HG02884 (cell line): ENCODE results near the gene NUP210L.
A peak's percentile ranks its signal among the peaks of the same experiment; 100 is the strongest.

Experiments
- ATAC-seq: cut with Tn5 transposase; IDR thresholded peaks from one replicate; pipeline ENCODE4 v1.9.1; 2021; ENCODE audit warnings: mild to moderate bottlenecking, moderate library complexity; ENCODE audit not compliant: unreplicated experiment

Gene NUP210L

DNA sequence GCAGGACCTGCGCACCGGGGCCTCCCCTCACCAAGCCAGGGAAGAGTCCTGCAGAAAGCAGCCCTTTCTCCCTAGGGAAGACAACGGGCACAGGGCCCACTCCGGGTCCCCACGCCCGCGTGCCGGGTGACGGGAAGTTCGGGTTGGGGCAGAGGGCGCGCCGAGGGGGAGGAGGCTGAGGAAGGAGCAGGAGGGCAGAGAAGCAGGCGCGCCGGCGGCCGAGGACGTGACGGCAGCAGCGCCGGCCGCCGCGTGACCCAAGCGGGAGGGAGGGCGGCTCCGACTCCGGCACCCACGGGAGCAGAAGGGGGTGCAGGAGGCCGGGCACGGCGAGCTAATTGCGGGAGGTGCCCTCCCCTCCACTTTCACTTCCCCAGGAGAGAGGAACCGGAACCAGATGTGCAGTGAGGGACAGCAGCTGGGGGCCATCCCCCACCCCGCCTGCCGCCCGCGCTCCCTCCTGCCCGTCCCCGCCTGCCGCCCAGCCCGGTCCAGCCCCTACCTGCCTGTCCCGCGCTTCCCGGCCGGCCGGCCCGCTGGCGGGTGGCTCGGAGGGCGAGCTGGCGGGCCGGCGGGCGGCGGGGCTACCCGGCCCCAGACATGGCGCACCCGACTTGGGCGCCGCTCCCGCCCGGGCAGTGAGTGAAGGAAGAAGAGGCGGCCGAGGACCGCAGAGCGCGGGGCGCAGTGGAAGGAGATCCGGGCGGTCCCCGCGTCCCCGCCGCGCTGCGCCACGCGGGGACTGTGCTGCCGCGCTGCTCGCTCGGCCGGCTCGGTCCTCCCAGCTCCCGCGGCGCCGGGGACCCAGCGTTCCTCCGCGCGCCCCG is 208.9 kb downstream of the NUP210L start:
- ATAC-seq: peak; percentile 65

DNA sequence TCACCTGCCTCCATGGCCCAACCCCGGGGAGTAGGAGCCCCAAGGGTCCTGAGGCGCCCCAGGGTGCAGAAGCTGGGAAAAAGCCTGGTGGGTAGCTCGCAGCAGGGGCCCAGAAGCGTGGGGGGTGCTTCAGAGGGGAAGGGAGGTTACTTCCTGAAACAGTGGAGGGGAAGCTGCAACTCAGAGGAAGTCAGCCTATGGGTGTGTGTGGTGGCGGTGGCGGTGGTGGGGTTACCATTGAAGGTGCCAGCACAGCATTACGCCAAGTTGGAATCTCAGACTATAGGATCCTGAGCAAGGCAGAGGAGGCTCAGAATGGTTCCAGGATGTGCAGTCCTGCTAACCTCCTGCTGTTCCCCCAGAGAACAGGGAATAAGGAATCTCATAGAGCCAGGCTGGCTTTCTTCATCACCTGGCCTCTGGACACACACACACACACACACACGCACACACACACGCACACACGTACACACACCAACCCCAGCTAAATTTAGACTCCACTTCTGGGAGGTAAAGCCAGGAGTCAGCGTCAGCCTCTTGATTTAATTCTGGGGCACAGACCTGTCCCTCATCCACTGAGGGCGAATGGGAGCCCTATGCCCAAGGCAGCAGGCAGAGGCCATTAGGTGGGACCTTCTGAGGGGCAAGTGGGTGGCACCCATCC is 209.6 kb downstream of the NUP210L start:
- ATAC-seq: no peak

DNA sequence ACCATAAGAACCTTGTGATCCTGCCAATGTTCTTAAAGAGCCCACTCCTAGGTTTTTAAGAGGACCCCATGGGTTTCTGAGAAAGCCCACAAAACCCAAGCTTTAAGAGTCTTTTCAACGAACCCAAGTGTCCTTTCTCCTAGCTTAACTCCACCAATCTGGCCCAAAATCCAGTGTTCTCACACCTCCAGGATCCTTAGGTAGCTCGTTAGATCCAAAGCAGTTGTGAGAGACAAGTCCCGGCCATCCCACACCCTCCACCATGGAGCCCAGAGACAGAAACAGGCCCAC is 210.1 kb downstream of the NUP210L start:
- ATAC-seq: no peak

DNA sequence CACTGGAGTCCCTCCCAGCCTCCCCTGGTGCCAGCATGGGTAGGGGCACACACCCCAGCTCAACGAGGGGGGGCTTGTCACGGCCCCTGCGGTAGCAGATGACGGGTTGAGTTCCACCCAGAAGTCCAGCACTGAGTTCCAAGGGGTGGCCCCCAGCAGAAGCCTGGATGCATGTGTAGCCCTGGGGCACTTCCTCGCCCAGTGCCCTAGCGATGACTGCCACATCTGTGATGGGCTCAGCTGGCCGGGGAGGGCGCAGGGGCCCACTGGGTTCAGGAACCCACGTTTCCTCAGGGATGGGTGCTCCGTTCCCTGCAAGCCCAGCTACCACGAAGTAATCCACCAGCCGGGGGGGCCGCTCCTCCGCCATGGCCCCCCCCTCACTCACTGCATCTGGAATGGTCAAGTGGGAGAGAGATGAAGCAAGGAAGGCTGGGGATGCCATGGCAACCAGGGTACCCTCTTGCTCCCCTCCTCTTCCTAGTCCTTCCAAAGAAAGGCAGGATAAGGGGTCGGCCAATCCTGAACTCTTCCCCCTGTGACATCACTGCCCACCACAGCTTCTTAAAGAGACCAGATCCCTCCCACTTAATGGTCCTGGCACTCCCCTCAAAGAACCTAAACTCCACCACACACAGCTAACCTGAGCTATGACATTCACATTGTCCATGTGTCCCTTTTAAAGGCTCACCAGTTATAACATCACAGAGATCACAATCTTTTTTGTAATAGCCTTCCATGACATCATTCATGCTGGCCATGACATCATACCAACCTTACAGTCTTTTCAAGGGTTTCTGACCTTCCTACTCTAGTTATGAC is 210.7 kb downstream of the NUP210L start:
- ATAC-seq: no peak

DNA sequence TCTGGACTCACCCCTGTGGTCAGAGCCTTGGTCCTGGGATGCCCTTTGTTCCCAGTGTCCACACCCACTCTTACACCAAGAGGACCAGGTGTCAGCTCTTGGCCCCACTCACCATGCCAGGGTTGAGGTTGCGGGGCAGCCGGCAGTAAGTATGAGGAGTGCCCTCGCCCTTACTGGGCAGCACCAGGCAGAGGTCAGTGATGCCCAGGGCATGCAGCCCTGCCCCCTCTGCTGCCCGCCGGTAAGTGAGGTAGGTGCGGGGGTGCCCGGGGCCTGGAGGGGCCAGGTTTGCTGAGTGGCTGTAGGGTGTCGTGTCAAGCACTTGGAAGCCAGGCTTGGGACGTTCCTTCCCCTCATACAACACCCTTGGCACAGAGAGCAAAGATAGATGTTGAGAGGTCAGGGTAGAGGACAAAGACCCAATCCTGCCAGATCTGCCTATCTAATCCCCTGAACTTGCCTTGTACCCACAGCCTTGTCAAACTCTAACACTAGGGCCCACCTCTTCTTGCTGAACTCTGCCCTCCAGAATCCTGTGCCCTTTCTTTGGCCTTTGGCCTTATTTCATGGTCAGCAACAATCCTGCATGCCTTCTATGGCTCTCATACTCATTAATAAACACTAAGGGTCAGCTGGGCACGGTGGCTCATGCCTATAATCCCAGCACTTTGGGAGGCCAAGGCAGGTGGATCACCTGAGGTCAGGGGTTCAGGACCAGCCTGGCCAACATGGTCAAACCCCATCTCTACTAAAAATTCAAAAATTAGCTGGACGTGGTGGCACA is 211.9 kb downstream of the NUP210L start:
- no peak for ATAC-seq
